ENCODE measurements around the gene SYNGR3.

DNA sequence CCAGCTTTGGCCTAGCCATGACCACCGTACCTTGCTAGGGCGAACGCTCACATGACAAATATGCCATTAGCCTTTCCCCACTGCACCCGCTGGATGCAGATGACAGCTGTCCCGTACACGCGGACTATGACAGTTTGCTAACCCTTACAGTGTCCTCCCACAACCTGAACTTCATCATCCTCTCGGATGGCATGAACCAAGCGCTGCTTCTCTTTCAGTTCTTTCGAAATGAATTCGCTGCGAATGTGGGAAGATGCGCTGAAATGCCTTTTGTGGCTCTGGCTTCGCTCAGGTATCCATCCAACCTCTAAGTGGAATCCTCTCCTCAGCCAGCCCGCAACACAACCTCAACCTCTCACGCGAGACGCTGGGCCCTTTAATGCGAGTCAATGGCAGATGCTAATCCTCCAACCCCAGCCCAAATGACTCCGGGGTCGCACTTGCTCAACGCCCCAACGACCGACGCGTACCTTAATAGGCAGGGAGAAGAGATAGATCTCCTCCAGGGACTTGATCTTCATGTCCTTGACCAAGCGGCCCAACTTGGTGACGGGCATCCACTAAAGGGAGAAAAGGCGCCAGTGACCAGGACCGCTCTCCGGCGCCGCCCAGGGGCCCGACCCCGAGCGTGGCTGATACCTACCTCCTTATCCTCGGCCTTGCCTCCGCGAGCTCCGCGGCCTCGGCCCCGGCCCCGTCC, 25.8 kb upstream of the SYNGR3 start:
- TF ChIP-seq, protein P1, sequence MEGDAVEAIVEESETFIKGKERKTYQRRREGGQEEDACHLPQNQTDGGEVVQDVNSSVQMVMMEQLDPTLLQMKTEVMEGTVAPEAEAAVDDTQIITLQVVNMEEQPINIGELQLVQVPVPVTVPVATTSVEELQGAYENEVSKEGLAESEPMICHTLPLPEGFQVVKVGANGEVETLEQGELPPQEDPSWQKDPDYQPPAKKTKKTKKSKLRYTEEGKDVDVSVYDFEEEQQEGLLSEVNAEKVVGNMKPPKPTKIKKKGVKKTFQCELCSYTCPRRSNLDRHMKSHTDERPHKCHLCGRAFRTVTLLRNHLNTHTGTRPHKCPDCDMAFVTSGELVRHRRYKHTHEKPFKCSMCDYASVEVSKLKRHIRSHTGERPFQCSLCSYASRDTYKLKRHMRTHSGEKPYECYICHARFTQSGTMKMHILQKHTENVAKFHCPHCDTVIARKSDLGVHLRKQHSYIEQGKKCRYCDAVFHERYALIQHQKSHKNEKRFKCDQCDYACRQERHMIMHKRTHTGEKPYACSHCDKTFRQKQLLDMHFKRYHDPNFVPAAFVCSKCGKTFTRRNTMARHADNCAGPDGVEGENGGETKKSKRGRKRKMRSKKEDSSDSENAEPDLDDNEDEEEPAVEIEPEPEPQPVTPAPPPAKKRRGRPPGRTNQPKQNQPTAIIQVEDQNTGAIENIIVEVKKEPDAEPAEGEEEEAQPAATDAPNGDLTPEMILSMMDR (IDR thresholded peaks at IDR 0.05; ENCODE audit: insufficient read depth, low read length, poor library complexity, severe bottlenecking), result no peak
- no peak for TF ChIP-seq EZH2phosphoT487 (conservative IDR thresholded peaks at IDR 0.05; ENCODE audit: low read length)

Measured in SU-DHL-6 (cell line).